ENCODE results near the gene THBS1.
A peak's percentile ranks its signal among the peaks of the same experiment; 100 is the strongest.

THBS1 gene

GRCh38 chr15:39575180-39575579 is 5.7 kb upstream of the THBS1 start:
- DNase-seq: no peak

DNA sequence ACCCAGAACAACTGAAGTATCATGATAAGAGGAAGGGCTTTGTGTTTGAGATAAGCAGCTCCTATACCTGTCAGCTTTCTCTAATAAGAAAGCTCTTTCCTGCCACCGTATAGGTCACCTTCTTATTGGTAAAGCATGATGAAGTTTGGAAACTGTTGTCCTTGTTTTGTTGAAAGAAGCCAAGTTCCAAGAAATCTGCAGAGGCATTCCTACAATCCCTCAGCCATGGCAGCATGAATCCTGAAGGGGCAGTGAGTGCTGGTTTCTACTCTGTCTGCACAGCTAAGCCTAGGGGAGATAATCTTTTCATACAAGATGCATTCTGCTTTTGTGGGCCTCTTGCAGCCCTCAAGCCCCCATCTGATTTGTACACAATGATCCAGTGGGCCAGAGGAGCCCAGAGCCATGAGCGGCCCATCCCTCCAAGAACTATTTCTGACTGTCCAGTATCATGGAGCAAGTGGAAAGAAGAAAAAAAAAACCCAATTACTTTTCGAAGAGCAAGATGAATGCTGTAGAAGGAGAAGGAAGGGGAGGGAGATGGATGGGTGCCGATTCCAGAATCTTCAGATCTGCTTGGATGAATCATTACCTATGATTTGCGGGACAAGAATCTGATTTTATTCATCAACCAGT is 1.9 kb upstream of the THBS1 start:
- no peak for DNase-seq

- DNase-seq: no peak
Observed at GRCh38 chr15:39579487-39580116, 1.3 kb upstream of the THBS1 start.

DNA sequence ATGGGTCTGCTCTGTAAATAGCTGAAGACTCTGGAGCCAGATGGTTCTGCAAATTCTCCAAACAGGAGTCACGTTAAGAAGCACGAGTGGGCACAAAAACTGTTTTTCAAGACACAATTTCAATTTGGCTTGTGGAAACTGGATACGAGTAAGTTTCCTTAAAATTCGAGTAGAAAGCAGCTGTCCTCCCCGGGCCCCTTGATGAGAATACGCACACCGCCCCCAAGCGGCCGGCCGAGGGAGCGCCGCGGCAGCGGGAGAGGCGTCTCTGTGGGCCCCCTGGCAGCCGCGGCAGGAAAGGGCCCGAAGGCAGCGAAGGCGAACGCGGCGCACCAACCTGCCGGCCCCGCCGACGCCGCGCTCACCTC is 778 bp upstream of the THBS1 start:
- DNase-seq: peak; percentile 41

DNA sequence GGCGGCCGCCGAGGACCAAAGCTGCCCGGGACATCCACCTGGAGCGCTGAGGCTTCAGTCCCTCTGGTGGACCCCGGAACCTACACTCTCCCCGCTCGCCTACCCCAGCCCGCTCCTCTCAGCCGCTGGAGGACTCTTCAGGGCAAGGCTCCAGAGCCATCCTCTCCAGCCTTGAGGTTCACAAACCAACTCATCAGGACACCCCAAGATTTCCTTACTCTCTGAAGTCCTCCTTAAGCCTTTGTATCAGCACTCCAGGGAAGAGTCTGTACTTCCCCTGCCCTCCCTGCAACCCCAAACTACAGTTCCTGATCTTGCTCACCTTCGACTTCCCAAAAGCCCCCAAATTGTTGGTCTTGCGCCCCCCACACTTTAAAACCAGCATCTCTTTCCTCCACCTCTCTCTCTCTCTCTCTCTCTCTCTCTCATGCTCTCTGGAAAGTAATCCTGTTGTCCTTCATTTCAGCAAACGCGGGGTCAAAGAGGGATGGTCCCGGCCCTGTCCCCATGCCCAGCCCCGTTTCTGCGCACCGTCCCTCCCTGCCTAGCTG is 438 bp downstream of the THBS1 start:
- DNase-seq: no peak

GRCh38 chr15:39581793-39582285 is 960 bp downstream of the THBS1 start:
- no peak for DNase-seq

DNA sequence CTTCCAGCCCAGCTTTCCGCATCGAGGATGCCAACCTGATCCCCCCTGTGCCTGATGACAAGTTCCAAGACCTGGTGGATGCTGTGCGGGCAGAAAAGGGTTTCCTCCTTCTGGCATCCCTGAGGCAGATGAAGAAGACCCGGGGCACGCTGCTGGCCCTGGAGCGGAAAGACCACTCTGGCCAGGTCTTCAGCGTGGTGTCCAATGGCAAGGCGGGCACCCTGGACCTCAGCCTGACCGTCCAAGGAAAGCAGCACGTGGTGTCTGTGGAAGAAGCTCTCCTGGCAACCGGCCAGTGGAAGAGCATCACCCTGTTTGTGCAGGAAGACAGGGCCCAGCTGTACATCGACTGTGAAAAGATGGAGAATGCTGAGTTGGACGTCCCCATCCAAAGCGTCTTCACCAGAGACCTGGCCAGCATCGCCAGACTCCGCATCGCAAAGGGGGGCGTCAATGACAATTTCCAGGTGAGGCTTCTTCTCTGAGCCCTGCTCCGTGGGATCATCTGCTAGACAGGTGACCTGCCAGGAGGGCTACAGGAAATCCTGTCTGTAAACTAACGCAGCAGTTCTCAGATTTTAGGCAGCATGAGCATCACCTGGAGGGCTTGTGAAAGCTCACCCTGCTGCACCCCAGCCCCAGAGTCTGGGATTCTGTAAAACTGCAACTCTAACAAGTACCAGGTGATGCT is 1.6 kb downstream of the THBS1 start:
- no peak for DNase-seq

DNA sequence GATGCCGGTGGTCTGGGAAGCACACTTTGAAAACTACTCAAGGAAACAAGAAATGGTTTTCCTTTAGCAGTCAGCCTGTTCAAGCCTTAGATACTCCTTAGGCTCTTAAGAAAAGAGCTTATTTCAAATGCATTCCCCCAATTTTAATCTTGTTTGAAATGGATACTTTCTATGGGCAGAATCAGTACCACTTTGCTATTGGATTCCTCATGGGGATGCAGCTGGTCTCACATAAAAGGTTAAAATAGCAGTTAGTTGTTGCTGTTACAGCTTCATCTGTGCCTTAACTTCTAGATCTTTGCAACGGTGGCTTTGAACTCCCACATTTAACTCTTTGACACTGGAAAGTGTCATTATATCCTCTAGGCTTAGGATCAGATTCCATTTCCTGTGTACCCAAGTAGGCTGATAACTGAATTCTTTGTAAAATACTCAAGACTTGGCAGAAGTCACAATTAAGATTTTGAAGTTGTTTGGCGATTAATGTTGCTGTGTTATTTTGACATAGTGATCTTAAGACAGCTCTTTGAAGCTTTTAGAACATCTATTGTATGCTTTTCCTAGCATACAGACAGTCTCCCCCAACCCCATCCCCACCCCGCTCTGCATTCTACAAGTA is 2.2 kb downstream of the THBS1 start:
- DNase-seq: no peak

DNA sequence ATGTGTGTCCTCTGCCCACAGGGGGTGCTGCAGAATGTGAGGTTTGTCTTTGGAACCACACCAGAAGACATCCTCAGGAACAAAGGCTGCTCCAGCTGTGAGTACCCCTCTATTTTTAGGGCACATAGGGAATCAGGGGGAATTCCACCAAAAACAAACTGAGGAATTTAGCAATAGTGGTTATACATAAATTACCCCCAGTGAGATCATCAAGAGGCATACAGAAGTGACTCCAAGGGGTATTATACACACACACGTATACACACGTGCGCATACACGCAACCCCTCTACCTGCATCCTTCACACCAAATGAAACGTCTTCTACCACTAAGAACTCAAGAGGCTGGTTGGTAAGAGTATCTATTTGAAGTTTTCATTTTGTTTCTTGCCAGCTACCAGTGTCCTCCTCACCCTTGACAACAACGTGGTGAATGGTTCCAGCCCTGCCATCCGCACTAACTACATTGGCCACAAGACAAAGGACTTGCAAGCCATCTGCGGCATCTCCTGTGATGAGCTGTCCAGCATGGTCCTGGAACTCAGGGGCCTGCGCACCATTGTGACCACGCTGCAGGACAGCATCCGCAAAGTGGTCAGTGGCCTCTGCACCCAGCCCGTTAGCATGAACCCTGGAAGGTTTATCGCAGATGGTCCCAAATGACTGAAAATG is 2.9 kb downstream of the THBS1 start:
- no peak for DNase-seq

DNA sequence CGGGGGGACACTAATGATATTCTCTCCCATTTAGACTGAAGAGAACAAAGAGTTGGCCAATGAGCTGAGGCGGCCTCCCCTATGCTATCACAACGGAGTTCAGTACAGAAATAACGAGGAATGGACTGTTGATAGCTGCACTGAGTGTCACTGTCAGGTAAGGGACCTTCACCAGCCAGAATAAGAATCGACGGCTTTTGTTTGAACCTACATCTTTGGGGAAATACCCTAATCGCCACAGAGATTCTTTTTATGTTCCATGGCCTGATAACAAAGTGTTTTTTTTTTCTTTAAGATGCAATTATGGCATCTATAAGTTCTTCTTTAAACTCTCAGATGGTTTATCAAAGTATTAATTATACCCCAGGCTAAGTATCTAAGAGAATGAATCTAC is 3.4 kb downstream of the THBS1 start:
- no peak for DNase-seq

DNA sequence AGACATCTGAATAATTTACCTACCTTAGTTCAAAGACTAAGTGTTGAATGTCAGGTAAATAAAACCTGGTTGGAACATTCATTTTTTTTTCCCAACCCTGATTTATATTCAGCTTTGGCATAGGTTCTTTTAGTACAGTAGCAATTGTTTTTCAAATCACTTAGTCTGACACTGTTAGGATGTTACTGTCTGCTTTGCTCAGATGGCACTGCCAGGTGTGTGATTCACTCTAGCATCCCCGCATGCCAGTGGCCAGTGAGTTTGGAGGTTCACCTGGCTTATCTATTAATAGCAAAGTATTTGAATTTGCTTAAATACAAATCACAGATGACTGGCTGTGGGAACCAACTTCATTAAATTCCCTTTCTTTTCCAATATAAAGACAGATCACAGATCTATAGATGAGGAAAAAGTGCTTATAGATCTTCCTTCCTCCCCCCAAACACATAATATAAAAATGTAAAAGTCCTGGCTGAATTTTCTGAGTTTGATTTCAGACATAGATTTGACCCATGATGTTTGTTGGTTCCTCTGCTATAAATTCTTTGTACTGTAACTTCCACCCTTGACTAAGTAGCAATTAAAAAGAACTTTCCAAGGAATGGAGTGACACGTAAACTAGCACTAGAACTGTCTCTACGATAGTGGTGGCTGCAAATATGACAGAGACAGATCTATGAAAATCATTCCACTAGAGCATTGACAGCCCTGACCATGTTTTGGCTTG is 3.9 kb downstream of the THBS1 start:
- DNase-seq: no peak

DNA sequence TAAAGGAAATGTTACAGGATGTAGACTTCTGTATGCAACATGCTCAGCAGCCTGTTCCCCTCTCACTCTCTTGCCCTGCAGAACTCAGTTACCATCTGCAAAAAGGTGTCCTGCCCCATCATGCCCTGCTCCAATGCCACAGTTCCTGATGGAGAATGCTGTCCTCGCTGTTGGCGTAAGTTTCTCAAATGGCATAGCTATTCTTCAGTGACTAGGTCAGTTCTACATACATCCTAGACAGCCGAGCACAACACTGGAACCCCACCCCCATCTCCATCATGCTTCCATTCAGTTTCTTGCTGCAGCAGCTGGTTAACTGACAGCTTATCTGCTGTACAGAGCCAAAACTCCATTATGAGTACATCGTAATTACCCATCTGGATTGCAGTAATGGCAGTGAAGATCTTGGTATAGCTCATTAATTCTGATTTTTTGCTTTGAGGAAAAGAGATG is 4.5 kb downstream of the THBS1 start:
- DNase-seq: no peak

DNA sequence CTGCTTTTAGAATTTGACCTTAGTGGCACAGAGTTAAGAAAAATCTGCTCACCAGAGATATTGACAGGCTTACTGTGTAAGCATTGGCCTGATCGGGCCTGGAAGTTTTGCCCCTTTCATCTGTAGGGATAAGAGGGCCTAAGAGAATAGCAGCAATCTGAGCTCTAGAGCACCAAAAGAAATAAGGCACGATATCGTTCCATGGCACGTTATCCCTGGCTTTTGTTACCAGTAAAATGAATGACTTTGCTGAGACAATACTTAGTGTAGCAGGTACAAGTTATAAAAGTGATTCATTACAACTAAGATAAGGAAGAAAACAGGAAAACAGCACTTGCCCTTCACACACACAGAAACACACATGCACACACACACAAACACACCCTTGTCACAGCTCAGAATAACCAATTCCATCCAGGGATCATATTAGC is 5.0 kb downstream of the THBS1 start:
- no peak for DNase-seq

DNA sequence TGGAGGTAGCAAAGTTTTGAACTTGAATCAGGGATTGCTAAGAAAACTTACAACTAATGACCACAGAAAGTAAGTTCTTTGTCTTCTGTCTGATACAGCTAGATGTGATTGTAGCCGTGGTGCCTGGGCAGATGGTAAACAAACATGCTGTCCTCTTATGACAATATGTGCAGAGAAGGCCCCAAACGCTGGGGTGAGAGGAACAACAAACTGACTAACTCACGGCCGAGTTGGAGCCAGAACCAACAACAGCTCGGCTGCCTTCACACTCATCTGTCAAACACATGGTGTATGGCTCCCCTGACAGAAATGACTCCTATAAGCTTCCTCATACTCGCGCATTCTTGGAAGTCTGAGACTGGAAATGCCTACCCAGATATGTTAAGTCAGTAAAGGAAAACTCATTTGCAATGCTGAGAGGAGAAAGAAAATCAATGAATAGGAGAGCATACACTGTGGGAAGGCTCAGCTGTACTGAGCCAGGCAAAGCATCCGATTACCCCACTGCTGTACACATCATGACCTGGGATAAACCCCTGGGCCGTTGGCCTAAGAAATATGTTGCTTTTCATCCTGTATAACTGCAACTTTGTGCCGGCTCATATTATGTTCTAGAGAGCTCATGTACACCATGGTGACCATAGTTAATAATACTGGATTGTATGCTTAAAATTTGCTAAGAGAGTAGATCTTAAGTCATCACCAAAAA is 5.7 kb downstream of the THBS1 start:
- no peak for DNase-seq

- no peak for DNase-seq
Observed at GRCh38 chr15:39587096-39587721, 6.3 kb downstream of the THBS1 start.

GRCh38 chr15:39587731-39588530 is 7.1 kb downstream of the THBS1 start:
- no peak for DNase-seq

DNA sequence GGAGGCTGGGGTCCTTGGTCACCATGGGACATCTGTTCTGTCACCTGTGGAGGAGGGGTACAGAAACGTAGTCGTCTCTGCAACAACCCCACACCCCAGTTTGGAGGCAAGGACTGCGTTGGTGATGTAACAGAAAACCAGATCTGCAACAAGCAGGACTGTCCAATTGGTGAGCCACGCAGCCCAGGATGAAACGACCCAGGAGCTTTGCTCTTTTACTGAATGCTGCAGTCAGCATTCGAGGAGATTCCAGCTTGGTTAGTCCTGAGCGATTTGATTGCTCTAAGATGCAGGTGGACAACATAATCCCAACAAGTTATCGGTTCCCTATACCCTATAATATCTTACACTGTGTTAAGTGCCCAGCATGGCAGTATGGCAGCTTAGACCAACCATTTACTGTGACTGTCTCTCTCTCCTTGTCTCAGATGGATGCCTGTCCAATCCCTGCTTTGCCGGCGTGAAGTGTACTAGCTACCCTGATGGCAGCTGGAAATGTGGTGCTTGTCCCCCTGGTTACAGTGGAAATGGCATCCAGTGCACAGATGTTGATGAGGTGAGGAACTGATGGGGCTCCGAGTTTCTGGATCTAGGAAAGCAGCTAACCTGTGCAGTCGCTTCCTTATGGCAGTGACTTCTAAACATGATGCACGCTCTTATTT is 7.8 kb downstream of the THBS1 start:
- no peak for DNase-seq

DNA sequence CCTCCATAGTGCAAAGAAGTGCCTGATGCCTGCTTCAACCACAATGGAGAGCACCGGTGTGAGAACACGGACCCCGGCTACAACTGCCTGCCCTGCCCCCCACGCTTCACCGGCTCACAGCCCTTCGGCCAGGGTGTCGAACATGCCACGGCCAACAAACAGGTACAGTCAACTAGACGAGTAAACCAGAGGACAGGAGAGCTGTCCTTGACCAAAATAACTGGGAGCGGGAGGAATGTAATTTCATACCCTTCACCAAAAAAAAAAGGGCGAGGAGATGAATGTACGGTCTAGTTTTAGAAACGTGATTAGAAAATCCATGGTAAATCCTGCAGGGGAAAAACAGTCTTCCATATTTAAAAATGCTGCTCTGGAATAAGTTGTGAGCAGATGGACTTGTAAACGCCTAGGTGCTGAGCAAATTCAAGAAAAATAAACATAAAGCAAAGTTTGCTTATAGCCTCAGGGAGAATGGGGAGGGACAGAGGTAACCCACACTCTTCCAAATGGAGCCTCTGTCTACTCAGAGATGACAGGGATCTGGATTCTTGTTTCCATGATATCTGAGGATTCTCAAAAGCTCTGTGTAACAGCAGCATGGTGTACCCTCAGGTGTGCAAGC is 8.4 kb downstream of the THBS1 start:
- no peak for DNase-seq
